Keratinocyte (primary cell): ENCODE data around the gene SERPINI1. TPM values are rescaled to one million over a fixed set of nuclear protein-coding genes. Genes with fewer than 3 reads are reported as not detected.

Experiments used
- DNase-seq: peaks from one replicate; pipeline ENCODE4 v3.0.0-alpha.2; 2011; ENCODE audit warnings: low read depth, missing footprints, low spot score
- FAIRE-seq: peaks from 2 replicates; lab custom pipeline; 2011; peaks lifted over from hg19 to GRCh38; lab: Jason Lieb, UNC
- H2AFZ ChIP-seq: 2 replicates; pipeline ENCODE4 v1.6.0; 2012; ENCODE audit warnings: low read length, control low read depth, inconsistent platforms; ENCODE audit not compliant: control insufficient read depth
- H3K27ac ChIP-seq: 2 replicates; pipeline ENCODE4 v1.5.1; 2011; ENCODE audit warnings: low read length; ENCODE audit not compliant: control insufficient read depth, insufficient read depth
- H3K27me3 ChIP-seq: 3 replicates; pipeline ENCODE4 v1.6.0; 2011; ENCODE audit warnings: low read length; ENCODE audit not compliant: control insufficient read depth, insufficient read depth; ENCODE audit errors: extremely low read depth
- H3K36me3 ChIP-seq, 2 experiments: 2 replicates in 1 of 2; 3 replicates in 1 of 2; pipeline ENCODE4 v1.5.1; 2011; ENCODE audit warnings: low read length in 2 of 2, mild to moderate bottlenecking in 1 of 2; ENCODE audit not compliant: control insufficient read depth in 2 of 2, insufficient read depth in 2 of 2; ENCODE audit errors: extremely low read depth in 1 of 2
- H3K4me1 ChIP-seq: 3 replicates; pipeline ENCODE4 v1.5.1; 2011; ENCODE audit warnings: low read length; ENCODE audit not compliant: control insufficient read depth, insufficient read depth; ENCODE audit errors: extremely low read depth
- H3K4me2 ChIP-seq: 3 replicates; pipeline ENCODE4 v1.6.0; 2011; ENCODE audit warnings: low read depth, low read length; ENCODE audit not compliant: control insufficient read depth, insufficient read depth; ENCODE audit errors: extremely low read depth
- H3K4me3 ChIP-seq, 3 experiments: fragments of 200-600 bp in 1 of 3; sonication (generic) in 1 of 3; 2 replicates in 2 of 3; 3 replicates in 1 of 3; pipeline ENCODE4 v1.5.1; 2011 to 2016; ENCODE audit warnings: low read length in 3 of 3, mild to moderate bottlenecking in 3 of 3, control low read depth in 2 of 3, inconsistent platforms in 1 of 3, low read depth in 1 of 3, mixed read lengths in 1 of 3, mixed run types in 1 of 3, moderate library complexity in 1 of 3; ENCODE audit not compliant: control insufficient read depth in 2 of 3, insufficient read depth in 2 of 3; ENCODE audit errors: extremely low read depth in 1 of 3
- H3K79me2 ChIP-seq: 2 replicates; pipeline ENCODE4 v1.6.0; 2012; ENCODE audit warnings: low read length; ENCODE audit not compliant: control insufficient read depth, insufficient read depth
- H3K9ac ChIP-seq: 3 replicates; pipeline ENCODE4 v1.6.0; 2011; ENCODE audit warnings: low read length; ENCODE audit not compliant: control insufficient read depth, insufficient read depth; ENCODE audit errors: extremely low read depth
- H3K9me1 ChIP-seq: 3 replicates; pipeline ENCODE4 v1.6.0; 2011; ENCODE audit warnings: low read length; ENCODE audit not compliant: control insufficient read depth, insufficient read depth; ENCODE audit errors: extremely low read depth
- H3K9me3 ChIP-seq: 2 replicates; pipeline ENCODE4 v1.5.1; 2012; ENCODE audit warnings: low read depth, low read length; ENCODE audit not compliant: control insufficient read depth
- H4K20me1 ChIP-seq: 3 replicates; pipeline ENCODE4 v1.6.0; 2011; ENCODE audit warnings: low read length; ENCODE audit not compliant: control insufficient read depth, insufficient read depth; ENCODE audit errors: extremely low read depth
- CTCF ChIP-seq, 3 experiments: IDR thresholded peaks in 1 of 3; conservative IDR thresholded peaks in 1 of 3; optimal IDR thresholded peaks in 1 of 3; 2 replicates in 2 of 3; 3 replicates in 1 of 3; pipeline versions ENCODE3 to v1.5.1; 2011; ENCODE audit warnings: low read length in 3 of 3, mild to moderate bottlenecking in 3 of 3, moderate library complexity in 2 of 3, control low read depth in 1 of 3, inconsistent platforms in 1 of 3; ENCODE audit not compliant: insufficient read depth in 2 of 3; ENCODE audit errors: extremely low read depth in 1 of 3
- EZH2 ChIP-seq: IDR thresholded peaks from one replicate; pipeline ENCODE4 v1.6.1; 2012; ENCODE audit warnings: inconsistent platforms, mild to moderate bottlenecking, low read length, moderate library complexity
- dilution Hi-C: fragments of 300-500 bp; cut with MboI; formaldehyde crosslinking; loops from one replicate; pipeline ENCODE4 v1.7.0; 2020; ENCODE audit warnings: low sequenced_read_pairs; ENCODE audit not compliant: extremely low pct_ligation_motif_present
- polyA plus RNA-seq, 5 experiments: library from polyadenylated mRNA; depleted of rRNA in 3 of 5; stranded (reverse) in 3 of 5; stranded (forward) in 1 of 5; unstranded in 1 of 5; fragments of >200 nt; gene quantifications; 1 replicate in 1 of 5; 2 replicates in 3 of 5; 3 replicates in 1 of 5; pipeline versions ENCODE4 v1.2.1 to v1.2.3, GENCODE V29; 2011 to 2012; ENCODE audit warnings: missing spikeins in 2 of 5, low read depth in 1 of 5, low replicate concordance in 1 of 5

The SERPINI1 gene
- polyA plus RNA-seq, 1 donor (not counting 4 experiments of a cell fraction or from before 2014, with no cell fraction given) = 5.5 TPM

DNA sequence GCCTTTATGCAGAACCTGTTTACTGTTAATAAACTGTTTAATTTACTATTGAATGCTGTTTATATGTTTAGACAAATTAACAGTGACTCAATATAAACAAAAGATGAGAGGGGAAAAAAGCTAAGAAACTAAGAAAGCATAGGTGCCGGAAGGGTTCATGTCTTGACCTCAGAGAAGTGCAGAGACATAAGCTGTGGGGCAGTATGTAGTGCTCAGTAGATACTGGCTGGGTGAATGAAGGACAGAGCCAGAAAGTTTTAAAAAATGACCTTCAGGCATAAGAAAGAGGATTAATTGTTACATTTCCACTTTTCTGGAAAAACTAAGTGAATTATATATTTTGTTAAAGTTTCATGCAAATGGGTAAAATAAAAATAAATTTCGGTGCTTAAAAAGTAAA, 14.2 kb downstream of the SERPINI1 start:
- H4K20me1 ChIP-seq = no peaks in the 10 kb centered on the region
- no peak overlapping the region for H3K4me2 ChIP-seq
- no peaks in the 10 kb centered on the region for H3K79me2 ChIP-seq
- no peaks in the 10 kb centered on the region for H3K9me3 ChIP-seq
- no peak overlapping the region for H3K27ac ChIP-seq
- dilution Hi-C loops = no loop called here
- H3K4me1 ChIP-seq = no peaks in the 10 kb centered on the region
- H3K36me3 ChIP-seq = no peaks in the 10 kb centered on the region
- H3K27me3 ChIP-seq = no peaks in the 10 kb centered on the region
- no peak overlapping the region for H2AFZ ChIP-seq
- no peak for TF ChIP-seq EZH2
- TF ChIP-seq CTCF (optimal IDR thresholded peaks at IDR 0.05 in 1 of 3, IDR thresholded peaks at IDR 0.05 in 1 of 3, conservative IDR thresholded peaks at IDR 0.05 in 1 of 3; ENCODE audit: extremely low read depth in 1 of 3, insufficient read depth in 2 of 3, low read length in 3 of 3) = no peak
- H3K4me3 ChIP-seq = no peak overlapping the region
- no peaks in the 10 kb centered on the region for H3K9me1 ChIP-seq
- no peak overlapping the region for H3K9ac ChIP-seq
- FAIRE-seq (no peak), DNase-seq (no peak)

GRCh38 chr3:167750272-167750971, 14.9 kb downstream of the SERPINI1 start:
- no peaks in the 10 kb centered on the region for H3K9me1 ChIP-seq
- dilution Hi-C loops = no loop called here
- H3K4me1 ChIP-seq = no peaks in the 10 kb centered on the region
- no peak overlapping the region for H3K9ac ChIP-seq
- no peak overlapping the region for H3K4me3 ChIP-seq
- no peaks in the 10 kb centered on the region for H3K79me2 ChIP-seq
- no peak for TF ChIP-seq EZH2
- TF ChIP-seq CTCF (optimal IDR thresholded peaks at IDR 0.05 in 1 of 3, IDR thresholded peaks at IDR 0.05 in 1 of 3, conservative IDR thresholded peaks at IDR 0.05 in 1 of 3; ENCODE audit: extremely low read depth in 1 of 3, insufficient read depth in 2 of 3, low read length in 3 of 3) = no peak
- H3K9me3 ChIP-seq = no peaks in the 10 kb centered on the region
- H2AFZ ChIP-seq = no peak overlapping the region
- FAIRE-seq = no peak
- no peaks in the 10 kb centered on the region for H3K27me3 ChIP-seq
- no peaks in the 10 kb centered on the region for H3K36me3 ChIP-seq
- H3K4me2 ChIP-seq = no peak overlapping the region
- no peaks in the 10 kb centered on the region for H4K20me1 ChIP-seq
- no peak overlapping the region for H3K27ac ChIP-seq
- DNase-seq = no peak
